Liver (tissue), 9 donors: Measurements from ENCODE around the gene LLPH. TPM values are rescaled to one million over a fixed set of nuclear protein-coding genes. Genes with fewer than 3 reads are reported as not detected.

Experiments
- DNase-seq: peaks from one replicate; pipeline ENCODE4 v3.0.0-alpha.2; 2017; ENCODE audit warnings: low spot score
- H3K27ac ChIP-seq, 2 donors: one replicate each; pipeline ENCODE4 v1.7.0; 2013; ENCODE audit warnings: inconsistent platforms in 2 of 2, low read length in 2 of 2, control low read depth in 1 of 2, low read depth in 1 of 2, mild to moderate bottlenecking in 1 of 2
- H3K27me3 ChIP-seq, 4 donors: one replicate each; pipeline versions ENCODE4 v1.6.1 to v1.7.0; 2013; ENCODE audit warnings: low read length in 3 of 4, inconsistent platforms in 1 of 4, mild to moderate bottlenecking in 1 of 4, moderate library complexity in 1 of 4; ENCODE audit not compliant: control insufficient read depth in 4 of 4, insufficient read depth in 4 of 4
- H3K36me3 ChIP-seq, 4 donors: one replicate each; pipeline versions ENCODE4 v1.6.1 to v1.7.0; 2013; ENCODE audit warnings: low read length in 3 of 4, mild to moderate bottlenecking in 3 of 4, low read depth in 1 of 4, moderate library complexity in 1 of 4; ENCODE audit not compliant: control insufficient read depth in 4 of 4, insufficient read depth in 3 of 4
- H3K4me1 ChIP-seq, 4 donors: one replicate each; pipeline versions ENCODE4 v1.6.1 to v1.7.0; 2013; ENCODE audit warnings: low read length in 3 of 4, mild to moderate bottlenecking in 3 of 4, moderate library complexity in 1 of 4; ENCODE audit not compliant: control insufficient read depth in 4 of 4, insufficient read depth in 4 of 4
- H3K4me3 ChIP-seq, 3 donors: one replicate each; pipeline versions ENCODE4 v1.6.1 to v1.7.0; 2013; ENCODE audit warnings: low read length in 3 of 3, control low read depth in 1 of 3, low read depth in 1 of 3, mild to moderate bottlenecking in 1 of 3
- H3K9ac ChIP-seq, 2 donors: one replicate each; pipeline ENCODE4 v1.7.0; 2013; ENCODE audit warnings: low read length in 2 of 2, mild to moderate bottlenecking in 2 of 2, moderate library complexity in 2 of 2, control low read depth in 1 of 2, low read depth in 1 of 2
- H3K9me3 ChIP-seq, 4 donors: one replicate each; pipeline versions ENCODE4 v1.6.1 to v1.7.0; 2013; ENCODE audit warnings: low read length in 3 of 4; ENCODE audit not compliant: control insufficient read depth in 4 of 4
- EGR1 ChIP-seq, 2 donors: IDR thresholded peaks; 2 replicates each; pipeline ENCODE4 v1.6.1; 2016 to 2018; ENCODE audit warnings: antibody characterized with exemption in 2 of 2, low read depth in 2 of 2
- FOXA1 ChIP-seq: IDR thresholded peaks from 2 replicates; pipeline ENCODE4 v1.6.1; 2016; ENCODE audit warnings: antibody characterized with exemption
- FOXA2 ChIP-seq: IDR thresholded peaks from 2 replicates; pipeline ENCODE4 v1.6.1; 2016; ENCODE audit warnings: antibody characterized with exemption
- GABPA ChIP-seq, 2 donors: IDR thresholded peaks in 1 of 2; conservative IDR thresholded peaks in 1 of 2; 2 replicates each; pipeline ENCODE4 v1.6.1; 2016; ENCODE audit warnings: antibody characterized with exemption in 2 of 2, mild to moderate bottlenecking in 1 of 2, moderate library complexity in 1 of 2
- HNF4A ChIP-seq, 2 donors: conservative IDR thresholded peaks; 2 replicates each; pipeline ENCODE4 v1.6.1; 2016; ENCODE audit warnings: antibody characterized with exemption in 2 of 2, mild to moderate bottlenecking in 2 of 2
- HNF4G ChIP-seq: IDR thresholded peaks from 2 replicates; pipeline ENCODE4 v1.6.1; 2016; ENCODE audit warnings: antibody characterized with exemption
- JUND ChIP-seq, 2 donors: IDR thresholded peaks; 2 replicates each; pipeline ENCODE4 v1.6.1; 2016; ENCODE audit warnings: antibody characterized with exemption in 2 of 2
- NR2F2 ChIP-seq: IDR thresholded peaks from 2 replicates; pipeline ENCODE4 v1.6.1; 2016; ENCODE audit warnings: antibody characterized with exemption
- RAD21 ChIP-seq, 2 donors: IDR thresholded peaks; 2 replicates each; pipeline ENCODE4 v1.6.1; 2016; ENCODE audit warnings: antibody characterized with exemption in 2 of 2, mild to moderate bottlenecking in 2 of 2
- RXRA ChIP-seq, 2 donors: IDR thresholded peaks; 2 replicates each; pipeline ENCODE4 v1.6.1; 2017 to 2018; ENCODE audit warnings: antibody characterized with exemption in 2 of 2, mild to moderate bottlenecking in 1 of 2
- SP1 ChIP-seq: IDR thresholded peaks from 2 replicates; pipeline ENCODE4 v1.6.1; 2018; ENCODE audit warnings: antibody characterized with exemption, mild to moderate bottlenecking
- TAF1 ChIP-seq: conservative IDR thresholded peaks from 2 replicates; pipeline ENCODE4 v1.6.1; 2016; ENCODE audit warnings: antibody characterized with exemption, mild to moderate bottlenecking
- YY1 ChIP-seq: IDR thresholded peaks from 2 replicates; pipeline ENCODE4 v1.6.1; 2016; ENCODE audit warnings: antibody characterized with exemption, mild to moderate bottlenecking
- WGBS: extraction: QIAGEN DNeasy Blood & Tissue Kit; methylation state at CpG from one replicate; pipeline ENCODE4 v1.1.7; 2013; 5-methylcytosine and 5-hydroxymethylcytosine counted together
- polyA plus RNA-seq, 2 donors: library from polyadenylated mRNA; stranded (reverse) in 1 of 2; unstranded in 1 of 2; fragments of 200-250 nt in 1 of 2; fragments of >200 nt in 1 of 2; fragmentation: Nextera tagmentation in 1 of 2; extraction: Ambion mirVana in 1 of 2; gene quantifications; one replicate each; pipeline versions ENCODE4 v1.2.1 to v1.2.3, GENCODE V29; 2013 to 2015
- total RNA-seq, 2 donors: library from RNA; depleted of rRNA; stranded (reverse); fragments of >200 nt; gene quantifications; one replicate each; pipeline ENCODE4 v1.2.3, GENCODE V29; 2014
- TF ChIP-seq, protein P1 (sequence below): fragments of 150-350 bp; IDR thresholded peaks from 2 replicates; pipeline ENCODE4 v1.5.1; 2017; ENCODE audit warnings: improper control_type of control experiment, low read depth, low read length; ENCODE audit not compliant: missing input control
- TF ChIP-seq, protein P2 (sequence below): IDR thresholded peaks from 2 replicates; pipeline ENCODE4 v1.6.1; 2016; ENCODE audit warnings: antibody characterized with exemption
- TF ChIP-seq, protein P3 (sequence below): IDR thresholded peaks from 2 replicates; pipeline ENCODE4 v1.6.1; 2016; ENCODE audit warnings: antibody characterized with exemption
- TF ChIP-seq, protein P4 (sequence below): IDR thresholded peaks from 2 replicates; pipeline ENCODE4 v1.6.1; 2016; ENCODE audit warnings: antibody characterized with exemption, mild to moderate bottlenecking
- TF ChIP-seq, protein P5 (sequence below): IDR thresholded peaks from 2 replicates; pipeline ENCODE4 v1.6.1; 2016; ENCODE audit warnings: antibody characterized with exemption
- donor health status: healthy.
- donor health status: healthy.
- donor health status: healthy.
- donor health status: healthy.
- donor health status: healthy.

Gene LLPH
- total and polyA plus RNA-seq, 4 donors: 2.6 to 18.1 (median 6.6) TPM

DNA sequence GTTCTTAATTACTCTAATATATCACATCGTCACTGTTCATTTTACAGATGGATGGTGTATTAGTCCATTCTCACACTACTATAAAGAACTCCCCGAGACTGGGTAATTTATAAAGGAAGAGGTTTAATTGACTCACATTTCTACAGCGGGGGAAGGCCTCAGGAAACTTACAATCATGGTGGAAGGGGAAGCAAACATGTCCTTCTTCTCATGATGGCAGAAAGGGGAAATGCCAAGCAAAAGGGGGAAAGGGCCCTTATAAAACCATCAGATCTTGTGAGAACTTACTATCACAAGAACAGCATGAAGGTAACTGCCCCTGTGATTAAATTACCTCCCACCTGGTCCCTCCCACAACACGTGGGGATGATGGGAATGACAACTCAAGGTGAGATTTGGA is 32.7 kb upstream of the LLPH start (continued):
- TF ChIP-seq, protein P1, sequence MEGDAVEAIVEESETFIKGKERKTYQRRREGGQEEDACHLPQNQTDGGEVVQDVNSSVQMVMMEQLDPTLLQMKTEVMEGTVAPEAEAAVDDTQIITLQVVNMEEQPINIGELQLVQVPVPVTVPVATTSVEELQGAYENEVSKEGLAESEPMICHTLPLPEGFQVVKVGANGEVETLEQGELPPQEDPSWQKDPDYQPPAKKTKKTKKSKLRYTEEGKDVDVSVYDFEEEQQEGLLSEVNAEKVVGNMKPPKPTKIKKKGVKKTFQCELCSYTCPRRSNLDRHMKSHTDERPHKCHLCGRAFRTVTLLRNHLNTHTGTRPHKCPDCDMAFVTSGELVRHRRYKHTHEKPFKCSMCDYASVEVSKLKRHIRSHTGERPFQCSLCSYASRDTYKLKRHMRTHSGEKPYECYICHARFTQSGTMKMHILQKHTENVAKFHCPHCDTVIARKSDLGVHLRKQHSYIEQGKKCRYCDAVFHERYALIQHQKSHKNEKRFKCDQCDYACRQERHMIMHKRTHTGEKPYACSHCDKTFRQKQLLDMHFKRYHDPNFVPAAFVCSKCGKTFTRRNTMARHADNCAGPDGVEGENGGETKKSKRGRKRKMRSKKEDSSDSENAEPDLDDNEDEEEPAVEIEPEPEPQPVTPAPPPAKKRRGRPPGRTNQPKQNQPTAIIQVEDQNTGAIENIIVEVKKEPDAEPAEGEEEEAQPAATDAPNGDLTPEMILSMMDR: no peak
- TF ChIP-seq HNF4G: no peak
- TF ChIP-seq EGR1 (IDR thresholded peaks at IDR 0.05; ENCODE audit: low read depth in 2 of 2): no peak
- TF ChIP-seq JUND (IDR thresholded peaks at IDR 0.05): no peak
- no peak for TF ChIP-seq FOXA2

DNA sequence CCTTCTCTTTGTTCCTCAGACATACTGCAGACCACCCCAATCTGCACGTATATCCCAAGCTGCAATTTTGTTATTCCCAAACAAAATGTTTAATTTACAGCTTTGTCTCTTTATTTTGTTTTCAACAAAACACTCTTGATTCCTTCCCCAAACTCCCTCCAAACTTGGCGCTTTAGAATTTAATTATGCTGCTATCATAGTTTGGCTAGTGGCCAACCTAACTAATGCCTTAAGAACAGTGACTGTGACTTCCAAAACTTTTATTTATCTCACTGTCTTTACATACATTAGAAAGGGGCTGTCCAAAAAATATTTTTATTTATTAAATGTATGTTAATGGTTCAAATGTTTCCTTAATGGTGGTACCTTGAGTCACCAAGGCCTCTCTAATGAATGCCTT is 32.2 kb upstream of the LLPH start:
- DNase-seq: no peak
- no peaks in the 10 kb centered on the region for H3K27me3 ChIP-seq
- H3K4me1 ChIP-seq: peaks cover 0 to 4% (median 0%) of the 10 kb centered on the region in 4 donors
- no peak overlapping the region for H3K9ac ChIP-seq
- no peaks in the 10 kb centered on the region for H3K9me3 ChIP-seq
- TF ChIP-seq SP1 (no peak), EGR1 (IDR thresholded peaks at IDR 0.05; ENCODE audit: low read depth in 2 of 2) (no peak), YY1 (no peak), GABPA (IDR thresholded peaks at IDR 0.05 in 1 of 2, conservative IDR thresholded peaks at IDR 0.05 in 1 of 2) (no peak), HNF4A (conservative IDR thresholded peaks at IDR 0.05) (no peak), FOXA1 (no peak), HNF4G (no peak), TAF1 (no peak), FOXA2 (no peak), NR2F2 (no peak), RAD21 (IDR thresholded peaks at IDR 0.05) (no peak), RXRA (IDR thresholded peaks at IDR 0.05) (no peak), JUND (IDR thresholded peaks at IDR 0.05) (no peak)
- TF ChIP-seq, protein P2, sequence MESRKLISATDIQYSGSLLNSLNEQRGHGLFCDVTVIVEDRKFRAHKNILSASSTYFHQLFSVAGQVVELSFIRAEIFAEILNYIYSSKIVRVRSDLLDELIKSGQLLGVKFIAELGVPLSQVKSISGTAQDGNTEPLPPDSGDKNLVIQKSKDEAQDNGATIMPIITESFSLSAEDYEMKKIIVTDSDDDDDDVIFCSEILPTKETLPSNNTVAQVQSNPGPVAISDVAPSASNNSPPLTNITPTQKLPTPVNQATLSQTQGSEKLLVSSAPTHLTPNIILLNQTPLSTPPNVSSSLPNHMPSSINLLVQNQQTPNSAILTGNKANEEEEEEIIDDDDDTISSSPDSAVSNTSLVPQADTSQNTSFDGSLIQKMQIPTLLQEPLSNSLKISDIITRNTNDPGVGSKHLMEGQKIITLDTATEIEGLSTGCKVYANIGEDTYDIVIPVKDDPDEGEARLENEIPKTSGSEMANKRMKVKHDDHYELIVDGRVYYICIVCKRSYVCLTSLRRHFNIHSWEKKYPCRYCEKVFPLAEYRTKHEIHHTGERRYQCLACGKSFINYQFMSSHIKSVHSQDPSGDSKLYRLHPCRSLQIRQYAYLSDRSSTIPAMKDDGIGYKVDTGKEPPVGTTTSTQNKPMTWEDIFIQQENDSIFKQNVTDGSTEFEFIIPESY: no peak
- TF ChIP-seq, protein P1: no peak
- TF ChIP-seq, protein P3, sequence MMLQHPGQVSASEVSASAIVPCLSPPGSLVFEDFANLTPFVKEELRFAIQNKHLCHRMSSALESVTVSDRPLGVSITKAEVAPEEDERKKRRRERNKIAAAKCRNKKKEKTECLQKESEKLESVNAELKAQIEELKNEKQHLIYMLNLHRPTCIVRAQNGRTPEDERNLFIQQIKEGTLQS: no peak
- TF ChIP-seq, protein P4, sequence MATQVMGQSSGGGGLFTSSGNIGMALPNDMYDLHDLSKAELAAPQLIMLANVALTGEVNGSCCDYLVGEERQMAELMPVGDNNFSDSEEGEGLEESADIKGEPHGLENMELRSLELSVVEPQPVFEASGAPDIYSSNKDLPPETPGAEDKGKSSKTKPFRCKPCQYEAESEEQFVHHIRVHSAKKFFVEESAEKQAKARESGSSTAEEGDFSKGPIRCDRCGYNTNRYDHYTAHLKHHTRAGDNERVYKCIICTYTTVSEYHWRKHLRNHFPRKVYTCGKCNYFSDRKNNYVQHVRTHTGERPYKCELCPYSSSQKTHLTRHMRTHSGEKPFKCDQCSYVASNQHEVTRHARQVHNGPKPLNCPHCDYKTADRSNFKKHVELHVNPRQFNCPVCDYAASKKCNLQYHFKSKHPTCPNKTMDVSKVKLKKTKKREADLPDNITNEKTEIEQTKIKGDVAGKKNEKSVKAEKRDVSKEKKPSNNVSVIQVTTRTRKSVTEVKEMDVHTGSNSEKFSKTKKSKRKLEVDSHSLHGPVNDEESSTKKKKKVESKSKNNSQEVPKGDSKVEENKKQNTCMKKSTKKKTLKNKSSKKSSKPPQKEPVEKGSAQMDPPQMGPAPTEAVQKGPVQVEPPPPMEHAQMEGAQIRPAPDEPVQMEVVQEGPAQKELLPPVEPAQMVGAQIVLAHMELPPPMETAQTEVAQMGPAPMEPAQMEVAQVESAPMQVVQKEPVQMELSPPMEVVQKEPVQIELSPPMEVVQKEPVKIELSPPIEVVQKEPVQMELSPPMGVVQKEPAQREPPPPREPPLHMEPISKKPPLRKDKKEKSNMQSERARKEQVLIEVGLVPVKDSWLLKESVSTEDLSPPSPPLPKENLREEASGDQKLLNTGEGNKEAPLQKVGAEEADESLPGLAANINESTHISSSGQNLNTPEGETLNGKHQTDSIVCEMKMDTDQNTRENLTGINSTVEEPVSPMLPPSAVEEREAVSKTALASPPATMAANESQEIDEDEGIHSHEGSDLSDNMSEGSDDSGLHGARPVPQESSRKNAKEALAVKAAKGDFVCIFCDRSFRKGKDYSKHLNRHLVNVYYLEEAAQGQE: no peak
- TF ChIP-seq, protein P5, sequence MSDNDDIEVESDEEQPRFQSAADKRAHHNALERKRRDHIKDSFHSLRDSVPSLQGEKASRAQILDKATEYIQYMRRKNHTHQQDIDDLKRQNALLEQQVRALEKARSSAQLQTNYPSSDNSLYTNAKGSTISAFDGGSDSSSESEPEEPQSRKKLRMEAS: no peak
- WGBS: 86% methylated on average over 2 of the region's 2 CpGs
- H3K36me3 ChIP-seq: peaks cover 3 to 7% (median 4%) of the 10 kb centered on the region in 4 donors
- H3K4me3 ChIP-seq: no peak overlapping the region
- no peak overlapping the region for H3K27ac ChIP-seq
